Neuronal stem cell (in vitro differentiated cells): ENCODE data around the gene SLC45A3.

Experiments used
- DNase-seq: peaks from one replicate; pipeline ENCODE4 v3.0.0-alpha.2; 2013; ENCODE audit warnings: low spot score
- H2AFZ ChIP-seq: one replicate; pipeline ENCODE4 v1.6.1; 2013; ENCODE audit warnings: mild to moderate bottlenecking, low read length, inconsistent platforms
- H2AK5ac ChIP-seq: 2 replicates; pipeline ENCODE4 v1.6.1; 2013; ENCODE audit warnings: low read depth, mild to moderate bottlenecking, inconsistent platforms, low read length, moderate library complexity, mixed read lengths
- H2BK120ac ChIP-seq: 2 replicates; pipeline ENCODE4 v1.6.1; 2013; ENCODE audit warnings: low read depth, mild to moderate bottlenecking, inconsistent platforms, low read length, moderate library complexity, mixed read lengths
- H2BK12ac ChIP-seq: one replicate; pipeline ENCODE4 v1.6.1; 2013; ENCODE audit warnings: low read length, inconsistent platforms
- H2BK15ac ChIP-seq: 2 replicates; pipeline ENCODE4 v1.6.1; 2013; ENCODE audit warnings: mild to moderate bottlenecking, low read length, inconsistent platforms, mixed read lengths
- H2BK5ac ChIP-seq: one replicate; pipeline ENCODE4 v1.6.1; 2013; ENCODE audit warnings: inconsistent platforms, mild to moderate bottlenecking, low read length, moderate library complexity
- H3K14ac ChIP-seq: one replicate; pipeline ENCODE4 v1.6.1; 2013; ENCODE audit warnings: low read length, inconsistent platforms
- H3K18ac ChIP-seq: 2 replicates; pipeline ENCODE4 v1.6.1; 2013; ENCODE audit warnings: low read length, inconsistent platforms
- H3K23ac ChIP-seq: 2 replicates; pipeline ENCODE4 v1.6.1; 2013; ENCODE audit warnings: low read depth, mild to moderate bottlenecking, mixed read lengths, low read length, inconsistent platforms; ENCODE audit not compliant: poor library complexity
- H3K27ac ChIP-seq: replicated peaks from 3 replicates; pipeline ENCODE4 v1.5.1; 2013; ENCODE audit warnings: low read length, inconsistent platforms
- H3K27me3 ChIP-seq, 3 experiments: 2 replicates each; pipeline ENCODE4 v1.6.1; 2013; ENCODE audit warnings: low read length in 3 of 3, mild to moderate bottlenecking in 2 of 3, inconsistent platforms in 1 of 3, low read depth in 1 of 3, mixed read lengths in 1 of 3, moderate library complexity in 1 of 3; ENCODE audit not compliant: control insufficient read depth in 3 of 3, insufficient read depth in 3 of 3
- H3K36me3 ChIP-seq, 2 donors: replicated peaks in 1 of 2; 2 replicates each; pipeline ENCODE4 v1.6.1; 2013; ENCODE audit warnings: low read length in 2 of 2; ENCODE audit not compliant: control insufficient read depth in 2 of 2, insufficient read depth in 2 of 2
- H3K4ac ChIP-seq: 2 replicates; pipeline ENCODE4 v1.6.1; 2013; ENCODE audit warnings: inconsistent platforms, mild to moderate bottlenecking, low read length, moderate library complexity
- H3K4me1 ChIP-seq, 2 donors: 1 replicate in 1 of 2; 2 replicates in 1 of 2; pipeline ENCODE4 v1.6.1; 2013; ENCODE audit warnings: low read length in 2 of 2, low read depth in 1 of 2; ENCODE audit not compliant: control insufficient read depth in 2 of 2, insufficient read depth in 1 of 2
- H3K4me2 ChIP-seq: one replicate; pipeline ENCODE4 v1.6.1; 2013; ENCODE audit warnings: mild to moderate bottlenecking, low read length, inconsistent platforms; ENCODE audit not compliant: insufficient read depth, poor library complexity, severe bottlenecking
- H3K4me3 ChIP-seq, 2 donors: 2 replicates each; pipeline ENCODE4 v1.5.1; 2013; ENCODE audit warnings: low read length in 2 of 2, mild to moderate bottlenecking in 2 of 2, inconsistent platforms in 1 of 2, moderate library complexity in 1 of 2
- H3K79me1 ChIP-seq: one replicate; pipeline ENCODE4 v1.6.1; 2013; ENCODE audit warnings: low read depth, mild to moderate bottlenecking, inconsistent platforms, low read length, moderate library complexity
- H3K9ac ChIP-seq: one replicate; pipeline ENCODE4 v1.6.1; 2013; ENCODE audit warnings: mild to moderate bottlenecking, low read depth, low read length, inconsistent platforms; ENCODE audit not compliant: poor library complexity
- H3K9me3 ChIP-seq, 2 donors: replicated peaks in 1 of 2; 2 replicates each; pipeline versions ENCODE3 to v1.6.1; 2013; ENCODE audit warnings: low read length in 2 of 2, mild to moderate bottlenecking in 2 of 2, inconsistent platforms in 1 of 2, low read depth in 1 of 2, mixed read lengths in 1 of 2, moderate library complexity in 1 of 2; ENCODE audit not compliant: control insufficient read depth in 2 of 2, insufficient read depth in 1 of 2
- H4K8ac ChIP-seq: one replicate; pipeline ENCODE4 v1.6.1; 2013; ENCODE audit warnings: low read depth, mild to moderate bottlenecking, inconsistent platforms, low read length, moderate library complexity
- H4K91ac ChIP-seq: one replicate; pipeline ENCODE4 v1.6.1; 2013; ENCODE audit warnings: low read length, low read depth, mild to moderate bottlenecking, inconsistent platforms; ENCODE audit not compliant: poor library complexity
- WGBS, 2 donors: extraction: QIAGEN DNeasy Blood & Tissue Kit; methylation state at CpG; one replicate each; pipeline ENCODE4 v1.1.7; 2013; ENCODE audit warnings: missing lambda C conversion rate in 2 of 2, mixed read lengths in 1 of 2; ENCODE audit not compliant: insufficient read length in 2 of 2, insufficient replicate concordance in 1 of 2; ENCODE audit errors: extremely low coverage in 2 of 2; 5-methylcytosine and 5-hydroxymethylcytosine counted together

The SLC45A3 gene

DNA sequence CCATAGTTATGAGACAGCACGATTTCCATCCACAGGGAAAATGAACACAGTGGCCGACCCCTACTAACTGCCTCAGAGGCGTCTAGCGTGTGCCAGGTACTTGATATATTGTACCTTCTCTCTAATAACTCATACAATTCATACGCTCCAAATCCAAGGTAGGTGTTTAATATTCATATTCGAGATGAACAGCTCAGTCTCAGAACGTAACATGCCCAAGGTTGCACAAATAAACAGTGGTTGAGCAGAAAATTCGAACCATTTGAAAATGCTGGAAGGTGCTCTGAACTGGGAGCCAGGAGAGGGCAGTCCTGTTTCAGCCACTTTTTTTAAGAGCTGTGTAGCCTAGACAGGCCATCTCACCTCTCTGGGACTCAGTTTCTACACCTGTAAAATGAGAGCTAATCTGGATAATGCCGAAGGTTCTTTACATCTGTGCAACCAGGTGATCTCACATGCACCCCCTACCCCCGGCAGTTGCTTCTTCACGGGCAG is 7.9 kb downstream of the SLC45A3 start:
- Histone ChIP-seq H3K14ac (no peak overlapping the region), H2BK12ac (no peak overlapping the region), H3K27me3 (peaks cover 0 to 14% (median 0%) of the 10 kb centered on the region in 3 experiments), H2BK5ac (no peak overlapping the region), H2BK15ac (no peak overlapping the region), H4K91ac (no peak overlapping the region), H2AFZ (no peak overlapping the region), H3K27ac (no peak overlapping the region), H3K79me1 (no peaks in the 10 kb centered on the region), H4K8ac (no peak overlapping the region), H3K18ac (no peak overlapping the region), H2AK5ac (no peak overlapping the region), H2BK120ac (no peak overlapping the region), H3K4me2 (no peak overlapping the region), H3K4me3 (no peak overlapping the region), H3K4ac (no peak overlapping the region), H3K9ac (no peak overlapping the region), H3K23ac (no peak overlapping the region), H3K4me1 (peaks cover 38 to 49% of the 10 kb centered on the region in 2 donors), H3K36me3 (no peaks in the 10 kb centered on the region), H3K9me3 (no peaks in the 10 kb centered on the region)
- WGBS, 2 donors, result no CpG with 5 or more reads among the region's 11 CpGs
- DNase-seq, result no peak

- Histone ChIP-seq H3K23ac (peak overlapping the region; percentile 13), H3K4ac (no peak overlapping the region), H3K4me3 (peak overlapping the region; percentile 5 to 37), H2BK15ac (peak overlapping the region; percentile 1), H3K27ac (peak overlapping the region; percentile 98), H3K4me1 (peaks cover 38 to 51% of the 10 kb centered on the region in 2 donors), H2BK120ac (peak overlapping the region; percentile 84), H3K79me1 (peaks cover 4% of the 10 kb centered on the region), H2BK12ac (peak overlapping the region; percentile 12), H3K9me3 (no peaks in the 10 kb centered on the region), H4K8ac (no peak overlapping the region), H3K36me3 (no peaks in the 10 kb centered on the region), H3K4me2 (peak overlapping the region; percentile 70), H3K27me3 (peaks cover 0 to 4% (median 0%) of the 10 kb centered on the region in 3 experiments), H2AK5ac (peak overlapping the region; percentile 54), H3K9ac (no peak overlapping the region), H4K91ac (no peak overlapping the region), H3K14ac (peak overlapping the region; percentile 5), H2BK5ac (peak overlapping the region; percentile 96), H3K18ac (peak overlapping the region; percentile 93), H2AFZ (peak overlapping the region; percentile 81)
- DNase-seq, result peak; percentile 83
- no CpG with 5 or more reads among the region's 13 CpGs for WGBS, 2 donors
Measured at GRCh38 chr1:205670611-205671430, 9.5 kb downstream of the SLC45A3 start.

DNA sequence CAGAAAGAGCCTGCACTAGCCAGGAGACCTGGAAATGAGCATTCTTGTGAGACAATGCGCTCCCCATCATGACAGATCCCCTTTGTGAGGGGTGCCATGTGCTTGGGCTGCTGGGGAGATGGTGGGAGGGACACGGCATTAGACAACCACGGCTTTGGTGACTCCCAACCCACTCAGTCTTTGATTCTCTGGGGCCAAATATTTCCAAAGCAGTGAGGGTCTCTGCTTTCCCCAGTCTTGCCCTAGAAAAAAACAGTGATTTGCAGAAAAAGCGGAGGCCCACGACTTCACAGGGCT is 10.2 kb downstream of the SLC45A3 start:
- peak overlapping the region; percentile 93 for H3K18ac ChIP-seq
- no peaks in the 10 kb centered on the region for H3K36me3 ChIP-seq
- H3K4me2 ChIP-seq, result peak overlapping the region; percentile 70
- H3K23ac ChIP-seq, result no peak overlapping the region
- H2BK5ac ChIP-seq, result peak overlapping the region; percentile 96
- H3K79me1 ChIP-seq, result peaks cover 4% of the 10 kb centered on the region
- no peak overlapping the region for H2BK15ac ChIP-seq
- peak overlapping the region; percentile 81 for H2AFZ ChIP-seq
- H3K4me1 ChIP-seq, result peaks cover 41 to 50% of the 10 kb centered on the region in 2 donors
- peak overlapping the region; percentile 96 for H3K4ac ChIP-seq
- peak overlapping the region; percentile 54 for H2AK5ac ChIP-seq
- no CpG with 5 or more reads among the region's 5 CpGs for WGBS, 2 donors
- peak overlapping the region in 1 of 2 donors; percentile 7 for H3K4me3 ChIP-seq
- H2BK12ac ChIP-seq, result peak overlapping the region; percentile 98
- peak overlapping the region; percentile 98 for H3K27ac ChIP-seq
- H4K8ac ChIP-seq, result peak overlapping the region; percentile 45
- H3K14ac ChIP-seq, result peak overlapping the region; percentile 63
- peak overlapping the region; percentile 84 for H2BK120ac ChIP-seq
- no peak for DNase-seq
- no peaks in the 10 kb centered on the region for H3K9me3 ChIP-seq
- peak overlapping the region; percentile 98 for H4K91ac ChIP-seq
- H3K27me3 ChIP-seq, result no peaks in the 10 kb centered on the region
- peak overlapping the region; percentile 9 for H3K9ac ChIP-seq
